T-helper 2 cell treated with Interferon-gamma antibody and Interleukin-4, amounts not matched to agents 100 ng/mL and 5 ng/mL, for 36 hours (primary cell): ENCODE data around the gene SLC7A8. TPM values are rescaled to one million over a fixed set of nuclear protein-coding genes. Genes with fewer than 3 reads are reported as not detected.

Experiments
- intact Hi-C: fragments of 100-400 bp; cut with micrococcal nuclease; formaldehyde crosslinking; loops from one replicate; pipeline ENCODE4 v1.15.1; 2023
- total RNA-seq: library from RNA; stranded (reverse); gene quantifications from 2 replicates; pipeline ENCODE4 v1.2.3, GENCODE V29; 2022

The SLC7A8 gene
- total RNA-seq, 1 donor from 2014 or later, result 1.0 TPM

DNA sequence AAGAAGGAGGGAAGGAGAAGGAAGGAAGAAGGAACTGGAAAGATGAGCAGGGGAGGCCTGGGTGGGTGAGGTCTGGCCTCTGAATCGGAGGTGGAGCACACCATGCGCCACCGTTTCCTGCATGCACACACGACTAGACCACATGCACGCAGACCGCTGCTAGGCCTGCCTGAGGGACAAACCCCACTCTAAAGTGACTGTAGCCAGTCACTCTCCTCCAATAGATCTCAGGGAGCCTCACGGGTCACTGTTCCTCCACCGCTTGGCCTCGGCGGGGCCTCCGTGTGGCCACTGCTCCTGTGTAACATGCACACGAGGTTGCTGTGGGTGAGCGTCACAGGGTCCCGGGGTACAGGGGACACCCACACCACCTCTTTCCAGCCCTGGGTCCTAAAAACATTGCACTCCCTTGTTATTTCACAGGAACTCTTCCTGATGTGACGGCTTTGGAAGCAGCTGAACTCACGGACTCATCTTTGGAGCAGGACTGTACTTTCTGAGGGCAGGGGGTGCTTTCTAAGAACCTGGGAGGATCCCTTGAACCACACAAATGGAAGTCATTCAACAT, 46.8 kb downstream of the SLC7A8 start:
- intact Hi-C loops, result no loop called here

DNA sequence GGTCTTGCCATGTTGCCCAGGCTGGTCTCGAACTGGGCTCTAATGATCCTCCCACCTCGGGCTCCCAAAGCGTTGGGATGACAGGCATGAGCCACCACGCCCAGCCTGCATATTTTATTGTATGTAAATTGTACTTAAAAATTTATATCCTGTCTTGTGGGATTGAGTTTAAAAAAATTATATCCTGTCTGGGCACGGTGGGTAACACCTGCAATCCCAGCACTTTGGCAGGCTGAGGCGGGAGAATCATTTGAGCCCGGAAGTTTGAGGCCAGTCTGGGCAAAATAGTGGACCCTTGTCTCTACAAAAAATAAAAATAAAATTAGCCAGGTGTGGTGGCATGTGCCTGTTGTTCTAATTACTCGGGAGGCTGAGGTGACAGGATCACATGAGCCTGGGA, 50.5 kb downstream of the SLC7A8 start:
- intact Hi-C loops, result no loop called here

GRCh38 chr14:23131482-23131881, 52.0 kb downstream of the SLC7A8 start:
- intact Hi-C loops, result no loop called here

GRCh38 chr14:23130871-23131270, 52.6 kb downstream of the SLC7A8 start:
- intact Hi-C loops, result no loop called here

DNA sequence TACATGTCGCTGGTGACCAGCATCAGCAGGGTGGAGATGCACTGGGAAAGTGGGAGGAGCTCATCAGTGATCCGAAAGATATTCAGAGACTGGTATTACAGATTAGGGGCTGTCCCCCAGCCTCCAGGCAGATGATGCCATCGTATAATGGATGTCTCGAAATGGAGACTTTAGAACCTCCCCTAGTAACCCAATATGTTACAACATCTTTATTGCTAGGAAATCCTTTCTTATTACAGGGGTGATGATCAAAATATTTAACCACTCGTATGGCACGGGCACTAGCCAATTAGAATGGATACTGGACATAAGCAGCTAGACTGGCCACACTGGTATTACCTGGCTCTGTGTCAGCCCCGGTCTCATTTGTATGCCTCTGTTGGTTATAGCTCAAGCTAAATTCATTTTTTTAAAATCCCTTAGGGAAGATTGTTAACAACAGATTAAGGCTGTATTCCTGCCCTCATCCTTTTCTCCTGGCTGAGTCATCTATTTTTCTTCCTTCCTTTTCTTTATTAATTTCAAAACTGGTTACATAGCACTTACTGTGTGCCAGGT, 53.6 kb downstream of the SLC7A8 start:
- intact Hi-C loops, result no loop called here

DNA sequence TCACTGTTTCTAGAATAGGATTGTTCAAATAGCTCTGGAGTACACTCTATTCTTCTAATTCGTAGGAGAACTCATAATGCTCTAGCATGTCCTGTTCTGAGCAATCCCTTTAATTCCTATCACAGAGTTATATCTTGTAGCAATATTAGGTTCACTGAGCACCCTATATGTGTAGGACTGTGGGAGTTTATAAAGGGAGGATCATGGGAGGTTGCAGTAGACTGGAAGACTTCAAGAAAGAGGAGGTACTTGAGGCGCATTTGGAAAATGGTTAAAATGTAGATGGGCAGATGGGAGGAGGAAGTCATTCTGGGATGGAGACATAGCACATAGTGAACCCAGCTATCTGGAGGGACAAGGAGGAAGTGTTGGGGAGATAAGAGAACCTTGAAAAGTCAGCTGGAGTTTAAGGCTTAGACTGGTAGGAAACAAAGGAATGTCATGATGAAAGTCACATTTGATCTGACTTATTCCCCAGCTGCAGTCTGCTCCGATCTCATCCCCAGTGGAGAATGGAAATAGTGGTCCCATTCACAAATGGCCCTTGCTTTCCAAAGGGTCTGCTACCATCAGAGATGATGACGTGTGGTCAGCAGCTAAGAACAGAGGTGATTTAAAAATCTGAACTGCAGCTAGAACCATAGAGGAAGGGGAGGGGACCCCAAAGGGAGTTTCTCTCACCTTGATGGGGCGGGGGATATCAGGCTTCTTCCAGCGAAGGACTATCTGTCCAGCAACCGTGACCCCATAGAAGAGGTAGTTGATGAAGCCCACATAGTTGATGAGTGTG, 54.3 kb downstream of the SLC7A8 start:
- intact Hi-C loops, result no loop called here

- intact Hi-C loops, result no loop called here
Observed at GRCh38 chr14:23127861-23128260, 55.6 kb downstream of the SLC7A8 start.

DNA sequence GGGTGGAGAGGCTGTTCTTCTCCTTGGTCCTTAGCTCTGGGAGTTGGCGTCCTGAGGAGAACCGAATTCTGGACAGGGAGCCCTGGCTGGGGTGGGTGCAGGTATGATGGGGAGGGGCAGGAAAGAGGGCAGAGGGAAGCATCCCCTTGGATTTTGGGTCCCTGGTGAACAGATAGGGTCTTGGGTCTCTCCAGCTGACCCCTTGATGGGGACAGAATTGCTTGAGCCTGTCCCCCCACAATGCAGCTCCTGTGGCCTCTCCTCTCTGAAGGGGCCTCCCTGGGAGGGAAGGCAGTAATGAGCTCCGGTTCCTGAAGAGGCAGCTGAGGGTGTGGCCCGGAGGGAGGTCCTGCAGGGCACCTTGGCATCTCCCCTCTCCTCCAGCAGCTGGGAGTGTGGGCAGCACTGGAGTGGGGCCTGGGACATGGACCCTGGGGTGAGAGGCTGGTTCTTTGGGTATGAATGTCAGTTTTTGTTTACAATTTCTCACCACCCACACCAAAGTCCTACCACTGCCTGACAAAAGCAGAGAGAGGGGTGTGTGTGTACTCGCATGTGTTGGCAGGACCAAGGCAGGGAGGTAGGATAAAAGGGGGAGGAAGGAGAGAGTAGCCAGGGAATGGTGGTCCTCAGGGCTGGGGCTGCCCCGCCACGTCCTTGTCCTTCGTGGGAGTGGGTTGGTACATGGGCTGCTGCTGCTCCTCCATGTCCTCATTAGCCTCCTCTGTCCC, 56.7 kb downstream of the SLC7A8 start:
- intact Hi-C loops, result no loop called here

DNA sequence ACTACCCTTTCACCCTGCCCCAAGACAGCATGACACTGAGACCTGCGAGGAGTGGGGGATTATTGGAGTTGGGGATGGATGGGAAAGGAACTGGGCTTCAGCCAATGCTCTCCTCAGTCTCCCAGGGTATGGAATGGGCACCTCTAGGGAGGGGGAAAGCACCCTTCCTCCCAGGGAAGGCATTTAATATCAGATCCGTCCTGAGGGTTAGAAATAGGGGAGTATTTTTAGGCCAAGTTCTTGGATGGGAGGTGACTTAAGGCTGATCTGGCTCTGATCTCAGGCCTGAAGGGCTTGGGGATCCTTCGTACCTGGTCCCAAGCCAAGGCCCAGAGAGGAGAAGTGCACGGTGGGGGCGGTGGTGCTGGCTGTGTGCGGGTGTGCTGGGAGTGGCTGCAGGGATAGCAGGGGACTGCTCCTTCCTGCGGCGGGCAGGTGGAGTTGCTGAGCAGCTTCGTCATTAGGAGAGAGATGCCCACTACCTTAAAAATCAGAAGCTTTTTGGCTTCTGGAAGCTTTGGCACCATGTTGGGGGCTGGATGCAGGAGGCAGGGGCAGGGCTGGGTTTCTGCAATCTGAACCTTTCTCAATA, 57.4 kb downstream of the SLC7A8 start:
- intact Hi-C loops, result no loop called here

GRCh38 chr14:23125011-23125410, 58.4 kb downstream of the SLC7A8 start:
- intact Hi-C loops, result no loop called here

GRCh38 chr14:23124337-23124954, 59.0 kb downstream of the SLC7A8 start:
- intact Hi-C loops, result loop anchor here (5.0 kb wide), 1 partner anchor 173 kb away; no protein-coding TSS in a partner anchor

DNA sequence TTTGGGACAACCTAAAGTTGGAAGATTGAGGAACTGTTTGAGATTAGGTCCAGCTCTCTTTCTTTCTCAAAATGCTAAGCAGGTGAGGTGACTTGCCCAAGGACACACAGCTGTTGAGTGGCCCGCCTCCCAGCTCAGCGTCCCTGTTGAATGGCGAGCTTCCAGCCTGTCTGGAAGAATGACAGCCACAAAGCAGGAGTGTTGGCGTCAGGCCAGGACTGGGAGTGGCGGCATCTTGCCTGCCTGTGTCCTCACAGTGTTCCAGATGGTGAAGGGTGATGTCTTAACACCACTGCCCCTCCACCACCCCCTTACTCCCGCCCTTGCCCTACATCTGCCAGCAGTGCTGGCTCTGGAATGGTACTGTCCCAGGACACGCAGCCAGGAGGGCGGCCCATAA, 60.0 kb downstream of the SLC7A8 start:
- intact Hi-C loops, result loop anchor here (5.0 kb wide), 1 partner anchor 174 kb away; no protein-coding TSS in a partner anchor

- intact Hi-C loops, result loop anchor here (5.0 kb wide), 1 partner anchor 175 kb away; no protein-coding TSS in a partner anchor
Observed at GRCh38 chr14:23122086-23122485, 61.4 kb downstream of the SLC7A8 start.

GRCh38 chr14:23121361-23121771, 62.1 kb downstream of the SLC7A8 start:
- intact Hi-C loops, result loop anchor here (1.0 to 5.0 kb wide), 2 partner anchors 66 to 176 kb away; no protein-coding TSS in a partner anchor

DNA sequence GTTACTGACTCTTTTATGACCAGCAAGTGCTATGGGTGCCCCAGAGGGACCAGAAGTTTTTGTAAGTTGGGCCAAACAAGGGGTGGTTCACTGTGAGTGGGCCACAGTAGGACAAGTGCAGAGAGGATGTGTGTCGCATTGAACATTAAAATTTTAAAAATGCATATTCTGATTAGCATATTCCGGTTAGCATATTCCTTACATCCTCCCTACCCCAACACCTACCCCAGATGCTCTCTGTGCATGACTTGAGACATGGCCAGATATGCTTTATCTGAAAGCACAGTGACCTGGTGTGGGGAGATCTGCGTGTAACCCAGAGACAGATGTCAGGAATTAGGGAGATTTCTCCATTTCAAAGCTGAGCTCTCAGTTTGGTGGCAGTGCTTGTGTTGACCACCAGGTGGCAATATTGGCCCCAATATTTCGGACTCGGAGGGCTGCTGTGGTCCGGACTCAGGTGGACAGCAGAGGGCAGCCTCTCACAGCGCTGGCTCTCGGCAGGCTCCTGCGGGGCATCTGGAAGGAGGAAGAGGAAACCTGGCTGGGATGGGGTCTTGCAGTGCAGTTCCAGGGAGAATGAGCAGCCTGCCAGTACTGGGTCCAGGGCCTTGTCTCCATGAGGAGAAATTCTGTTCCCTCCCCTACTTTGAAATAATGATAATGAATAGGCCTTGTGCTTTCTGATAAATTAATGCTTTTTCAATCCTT, 62.8 kb downstream of the SLC7A8 start:
- intact Hi-C loops, result loop anchor here (1.0 to 5.0 kb wide), 3 partner anchors 67 to 260 kb away; no protein-coding TSS in a partner anchor

DNA sequence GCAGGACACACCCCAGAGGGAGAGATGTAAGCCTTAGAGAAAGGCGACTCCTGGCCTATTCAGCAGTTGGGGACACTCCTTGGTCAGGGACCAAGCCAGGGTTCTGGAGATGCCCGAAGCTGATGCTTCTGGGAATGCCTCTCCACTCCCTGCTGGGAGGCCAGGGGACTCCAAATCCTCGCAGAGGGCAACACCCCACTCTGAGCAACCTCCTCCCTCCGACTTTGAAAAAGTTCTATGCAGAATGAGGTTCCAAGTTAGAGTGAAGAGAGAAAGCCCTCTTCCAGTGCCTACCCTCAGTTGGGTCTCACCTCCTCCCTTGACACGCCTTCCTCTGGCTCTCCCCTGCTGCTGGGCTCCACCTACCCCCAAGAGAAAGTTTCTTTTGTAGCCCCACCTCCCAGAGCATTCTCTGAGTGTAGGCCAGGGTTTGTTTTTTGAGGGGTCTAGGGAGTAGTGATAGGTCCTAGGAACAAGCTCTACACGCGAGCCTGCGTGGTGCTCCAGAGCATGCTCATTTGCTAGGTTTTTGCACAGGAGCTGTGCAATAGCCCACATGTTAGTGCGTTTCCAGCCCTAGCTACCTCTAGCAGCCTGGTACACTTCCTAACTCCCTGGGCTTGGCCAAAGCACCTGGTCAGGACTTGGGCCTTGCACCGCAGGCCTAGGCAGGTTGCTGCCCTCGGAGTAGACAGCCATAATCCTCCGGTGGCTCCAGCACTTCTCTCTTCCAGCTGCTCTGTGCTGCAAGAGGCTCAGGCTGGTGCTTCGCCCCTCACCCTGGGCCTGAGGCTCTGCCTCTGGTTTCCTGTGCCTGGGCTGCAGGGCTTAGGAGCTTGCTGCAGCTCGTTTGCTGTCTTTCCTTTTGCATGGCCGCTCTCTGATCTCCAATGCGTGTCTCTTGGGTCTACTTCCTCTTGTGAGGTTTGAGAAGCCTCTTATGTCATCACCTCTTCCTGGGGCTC, 63.8 kb downstream of the SLC7A8 start:
- intact Hi-C loops, result loop anchor here (1.0 to 5.0 kb wide), 2 partner anchors 178 to 261 kb away; no protein-coding TSS in a partner anchor

GRCh38 chr14:23118506-23119362, 64.7 kb downstream of the SLC7A8 start, which contains the start of gene CEBPE:
Gene CEBPE, minus strand, starts transcription at chr14:23119255. Its CDS starts 164 bp downstream, at chr14:23119091.
- intact Hi-C loops, result no loop called here
